HCT116 (cell line): ENCODE measurements around the gene CLEC4G. TPM values are rescaled to one million over a fixed set of nuclear protein-coding genes. Genes with fewer than 3 reads are reported as not detected.

Source experiments
- ATAC-seq: fragments of 200-7000 bp; cut with Tn5 transposase; 2 replicates; pipeline ENCODE4 v1.9.1; 2020; ENCODE audit warnings: mild to moderate bottlenecking, moderate library complexity
- BruUV-seq: library from RNA; stranded (reverse); fragments of 400-500 nt; replicated peaks from 2 replicates; lab custom pipeline; 2021; lab: Mats Ljungman, UMichigan
- CTCF ChIA-PET: fragments of 300-600 bp; sonication (Branson Sonifier 250); formaldehyde crosslinking; loops from one replicate; lab custom pipeline; 2021; ENCODE audit warnings: antibody characterized with exemption; lab: Charles Lee
- POLR2A ChIA-PET: fragments of 300-600, 350-600 bp; sonication (Branson Sonifier 250); formaldehyde crosslinking; loops from one replicate; lab custom pipeline; 2021; ENCODE audit warnings: antibody characterized with exemption; lab: Charles Lee
- RAD21 ChIA-PET, 2 experiments: fragments of 300-600 bp; sonication (Branson Sonifier 250); formaldehyde crosslinking; loops; one replicate each; lab custom pipeline; 2023; ENCODE audit warnings: low total read pairs in 2 of 2; ENCODE audit not compliant: uncharacterized antibody in 2 of 2, unreplicated experiment in 2 of 2, low non-redundant PET in 1 of 2; lab: Charles Lee
- DNase-seq: peaks from one replicate; pipeline ENCODE4 v3.0.0-alpha.2; 2010; ENCODE audit warnings: low read depth, low spot score
- H2AFZ ChIP-seq: fragments of 200-600 bp; shearing (Covaris generic), sonication (generic); 2 replicates; pipeline ENCODE4 v1.6.1; 2017; ENCODE audit warnings: low read depth, mixed run types, mixed read lengths, antibody characterized with exemption, low read length; ENCODE audit not compliant: poor library complexity, severe bottlenecking
- H3K27ac ChIP-seq: 2 replicates; pipeline ENCODE4 v1.5.1; 2012; ENCODE audit warnings: low read depth, low read length
- H3K27me3 ChIP-seq: fragments of 200-600 bp; sonication (generic); 2 replicates; pipeline ENCODE4 v1.6.1; 2016; ENCODE audit warnings: mixed run types, low read length, mixed read lengths; ENCODE audit not compliant: insufficient read depth
- H3K36me3 ChIP-seq, 2 experiments: fragments of 200-500 bp in 1 of 2; fragments of 200-600 bp in 1 of 2; sonication (Bioruptor generic) in 1 of 2; sonication (generic) in 1 of 2; 2 replicates each; pipeline versions ENCODE4 v1.5.1 to v1.6.1; 2014 to 2016; ENCODE audit warnings: low read length in 2 of 2, inconsistent platforms in 1 of 2, mixed read lengths in 1 of 2, mixed run types in 1 of 2; ENCODE audit not compliant: insufficient read depth in 2 of 2, control insufficient read depth in 1 of 2
- H3K4me1 ChIP-seq, 2 experiments: fragments of 200-600 bp in 1 of 2; sonication (generic) in 1 of 2; 2 replicates each; pipeline versions ENCODE4 v1.5.1 to v1.6.1; 2012 to 2017; ENCODE audit warnings: low read length in 2 of 2, inconsistent platforms in 1 of 2, mild to moderate bottlenecking in 1 of 2, mixed read lengths in 1 of 2, mixed run types in 1 of 2, moderate library complexity in 1 of 2; ENCODE audit not compliant: insufficient read depth in 2 of 2, control insufficient read depth in 1 of 2
- H3K4me2 ChIP-seq: fragments of 200-600 bp; sonication (generic); 2 replicates; pipeline ENCODE4 v1.6.1; 2017; ENCODE audit warnings: mixed run types, low read length, mixed read lengths
- H3K4me3 ChIP-seq, 2 experiments: fragments of 200-600 bp in 1 of 2; sonication (generic) in 1 of 2; replicated peaks in 1 of 2; 2 replicates each; pipeline ENCODE4 v1.5.1; 2011 to 2016; ENCODE audit warnings: low read length in 2 of 2, control low read depth in 1 of 2, low read depth in 1 of 2, mild to moderate bottlenecking in 1 of 2, mixed read lengths in 1 of 2, mixed run types in 1 of 2
- H3K79me2 ChIP-seq: fragments of 200-600 bp; sonication (generic); 2 replicates; pipeline ENCODE4 v1.6.1; 2017; ENCODE audit warnings: mild to moderate bottlenecking, mixed run types, low read length, moderate library complexity, mixed read lengths; ENCODE audit not compliant: insufficient read depth
- H3K9ac ChIP-seq: fragments of 200-600 bp; sonication (generic); 2 replicates; pipeline ENCODE4 v1.6.1; 2016; ENCODE audit warnings: low read length, mixed read lengths
- H3K9me2 ChIP-seq: fragments of 200-600 bp; sonication (generic), shearing (Covaris generic); 2 replicates; pipeline ENCODE4 v1.6.1; 2017; ENCODE audit warnings: mixed run types, mild to moderate bottlenecking, moderate library complexity; ENCODE audit not compliant: insufficient read depth
- H3K9me3 ChIP-seq, 2 experiments: fragments of 200-500 bp in 1 of 2; fragments of 200-600 bp in 1 of 2; sonication (Bioruptor generic) in 1 of 2; sonication (generic) in 1 of 2; 2 replicates each; pipeline ENCODE4 v1.6.1; 2014 to 2017; ENCODE audit warnings: low read length in 2 of 2, mixed read lengths in 2 of 2, inconsistent platforms in 1 of 2, low read depth in 1 of 2, mild to moderate bottlenecking in 1 of 2, mixed run types in 1 of 2, moderate library complexity in 1 of 2; ENCODE audit not compliant: control insufficient read depth in 1 of 2, insufficient read depth in 1 of 2
- H4K20me1 ChIP-seq: fragments of 200-600 bp; sonication (generic), shearing (Covaris generic); 2 replicates; pipeline ENCODE4 v1.6.1; 2017; ENCODE audit warnings: mixed run types, mild to moderate bottlenecking, moderate library complexity; ENCODE audit not compliant: insufficient read depth
- ATF3 ChIP-seq: IDR thresholded peaks from 2 replicates; pipeline ENCODE4 v1.6.1; 2012
- CBX3 ChIP-seq: IDR thresholded peaks from 2 replicates; pipeline ENCODE4 v1.6.1; 2012; ENCODE audit warnings: low read depth
- EGR1 ChIP-seq: IDR thresholded peaks from 2 replicates; pipeline ENCODE4 v1.6.1; 2012; ENCODE audit warnings: low read depth
- EZH2phosphoT487 ChIP-seq: fragments of 200-600 bp; IDR thresholded peaks from 2 replicates; pipeline ENCODE4 v1.6.1; 2018; ENCODE audit warnings: antibody characterized with exemption, borderline replicate concordance
- JUND ChIP-seq: IDR thresholded peaks from 2 replicates; pipeline ENCODE4 v1.6.1; 2012
- POLR2A ChIP-seq: IDR thresholded peaks from 2 replicates; pipeline ENCODE4 v1.7.0; 2011; ENCODE audit warnings: borderline replicate concordance; ENCODE audit not compliant: insufficient read depth, insufficient read length; ENCODE audit errors: extremely low read depth
- POLR2AphosphoS5 ChIP-seq: IDR thresholded peaks from 2 replicates; pipeline ENCODE4 v1.6.1; 2011; ENCODE audit warnings: mild to moderate bottlenecking, low read depth, low read length, moderate library complexity
- SIN3A ChIP-seq: IDR thresholded peaks from 2 replicates; pipeline ENCODE4 v1.6.1; 2012; ENCODE audit warnings: low read depth
- SRF ChIP-seq: IDR thresholded peaks from 2 replicates; pipeline ENCODE4 v1.6.1; 2012; ENCODE audit warnings: low read depth
- TCF7L2 ChIP-seq: IDR thresholded peaks from 2 replicates; pipeline ENCODE4 v1.7.0; 2011; ENCODE audit warnings: borderline replicate concordance, inconsistent platforms; ENCODE audit not compliant: insufficient read depth, insufficient read length; ENCODE audit errors: extremely low read depth
- ZBTB33 ChIP-seq: IDR thresholded peaks from 2 replicates; pipeline ENCODE4 v1.6.1; 2011; ENCODE audit warnings: mild to moderate bottlenecking, low read length, moderate library complexity; ENCODE audit not compliant: insufficient replicate concordance; ENCODE audit errors: extremely low read depth
- ZFX ChIP-seq: fragments of 450-650 bp; IDR thresholded peaks from 2 replicates; pipeline ENCODE4 v1.6.1; 2017
- ZNF274 ChIP-seq: fragments of 200-500 bp; sonication (Bioruptor generic); IDR thresholded peaks from 2 replicates; pipeline ENCODE4 v1.6.1; 2014; ENCODE audit warnings: mild to moderate bottlenecking, low read depth, low read length, inconsistent platforms
- intact Hi-C: fragments of 100-400 bp; cut with micrococcal nuclease; formaldehyde crosslinking; loops from 2 replicates; pipeline ENCODE4 v1.10.0; 2022
- total RNA-seq: library from RNA; stranded (reverse); gene quantifications from one replicate; pipeline ENCODE4 v1.2.1, GENCODE V29; 2021; ENCODE audit not compliant: unreplicated experiment
- TF ChIP-seq, protein P1 (sequence below): IDR thresholded peaks from 2 replicates; pipeline ENCODE4 v1.6.1; 2012
- TF ChIP-seq, protein P2 (sequence below), 3 experiments: fragments of 200-600 bp in 1 of 3; sonication (generic) in 1 of 3; IDR thresholded peaks in 2 of 3; conservative IDR thresholded peaks in 1 of 3; 2 replicates each; pipeline ENCODE4 v1.5.1; 2012 to 2017; ENCODE audit warnings: low read depth in 2 of 3, low read length in 2 of 3, antibody characterized with exemption in 1 of 3, borderline replicate concordance in 1 of 3, control low read depth in 1 of 3, mild to moderate bottlenecking in 1 of 3, mixed read lengths in 1 of 3, mixed run types in 1 of 3, moderate library complexity in 1 of 3; ENCODE audit not compliant: insufficient read depth in 1 of 3

The CLEC4G gene
- total RNA-seq, 1 experiment from 2014 or later, result not detected

DNA sequence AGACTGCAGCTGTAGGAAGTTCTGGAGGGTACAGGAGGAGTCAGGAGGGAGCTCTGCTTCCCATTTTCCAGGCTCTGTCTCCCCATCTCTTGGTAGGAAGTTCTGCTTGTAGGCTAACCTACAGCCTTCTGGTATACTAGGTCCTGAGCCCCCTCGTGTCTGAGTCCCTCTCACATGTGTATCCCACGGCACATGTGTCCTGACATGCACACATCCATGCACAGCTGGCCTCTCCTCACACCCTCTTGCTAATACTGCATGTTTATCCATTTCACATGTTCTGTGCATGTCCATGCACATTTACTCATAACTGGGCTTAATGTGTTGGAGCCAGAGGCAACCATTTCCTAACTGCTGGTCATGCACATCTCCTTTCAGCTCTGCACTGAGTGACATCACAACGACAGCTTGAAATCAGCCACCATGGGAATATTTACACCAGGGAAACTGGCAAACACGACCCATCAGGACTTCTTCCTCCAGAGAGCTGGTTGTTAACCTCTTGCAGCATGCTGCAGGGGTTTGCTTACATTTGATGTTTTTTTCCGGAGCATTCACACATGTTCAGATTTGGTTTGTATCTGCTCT, 12.4 kb upstream of the CLEC4G start:
- ATAC-seq (no peak), DNase-seq (no peak)
- Histone ChIP-seq H3K9me2 (no peaks in the 10 kb centered on the region), H3K27me3 (peaks cover 17% of the 10 kb centered on the region), H3K36me3 (no peaks in the 10 kb centered on the region), H3K79me2 (no peaks in the 10 kb centered on the region), H3K27ac (no peak overlapping the region), H3K4me3 (no peak overlapping the region)
- ChIA-PET POLR2A (no interaction called here), CTCF (no interaction called here)
- TF ChIP-seq SRF (no peak), TCF7L2 (no peak), ZNF274 (no peak), EGR1 (no peak), JUND (no peak), POLR2AphosphoS5 (no peak), CBX3 (no peak), POLR2A (no peak), ZBTB33 (no peak), ATF3 (no peak), ZFX (no peak), SIN3A (no peak), EZH2phosphoT487 (no peak)
- TF ChIP-seq, protein P1, sequence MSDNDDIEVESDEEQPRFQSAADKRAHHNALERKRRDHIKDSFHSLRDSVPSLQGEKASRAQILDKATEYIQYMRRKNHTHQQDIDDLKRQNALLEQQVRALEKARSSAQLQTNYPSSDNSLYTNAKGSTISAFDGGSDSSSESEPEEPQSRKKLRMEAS, result no peak
- TF ChIP-seq, protein P2, sequence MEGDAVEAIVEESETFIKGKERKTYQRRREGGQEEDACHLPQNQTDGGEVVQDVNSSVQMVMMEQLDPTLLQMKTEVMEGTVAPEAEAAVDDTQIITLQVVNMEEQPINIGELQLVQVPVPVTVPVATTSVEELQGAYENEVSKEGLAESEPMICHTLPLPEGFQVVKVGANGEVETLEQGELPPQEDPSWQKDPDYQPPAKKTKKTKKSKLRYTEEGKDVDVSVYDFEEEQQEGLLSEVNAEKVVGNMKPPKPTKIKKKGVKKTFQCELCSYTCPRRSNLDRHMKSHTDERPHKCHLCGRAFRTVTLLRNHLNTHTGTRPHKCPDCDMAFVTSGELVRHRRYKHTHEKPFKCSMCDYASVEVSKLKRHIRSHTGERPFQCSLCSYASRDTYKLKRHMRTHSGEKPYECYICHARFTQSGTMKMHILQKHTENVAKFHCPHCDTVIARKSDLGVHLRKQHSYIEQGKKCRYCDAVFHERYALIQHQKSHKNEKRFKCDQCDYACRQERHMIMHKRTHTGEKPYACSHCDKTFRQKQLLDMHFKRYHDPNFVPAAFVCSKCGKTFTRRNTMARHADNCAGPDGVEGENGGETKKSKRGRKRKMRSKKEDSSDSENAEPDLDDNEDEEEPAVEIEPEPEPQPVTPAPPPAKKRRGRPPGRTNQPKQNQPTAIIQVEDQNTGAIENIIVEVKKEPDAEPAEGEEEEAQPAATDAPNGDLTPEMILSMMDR (IDR thresholded peaks at IDR 0.05 in 2 of 3, conservative IDR thresholded peaks at IDR 0.05 in 1 of 3; ENCODE audit: borderline replicate concordance in 1 of 3, insufficient read depth in 1 of 3, low read depth in 2 of 3, low read length in 2 of 3), result no peak
- TF ChIP-seq, all 23 proteins: peak for 0
- Histone ChIP-seq H2AFZ (no peak overlapping the region), H3K4me1 (no peaks in the 10 kb centered on the region), H3K9ac (no peak overlapping the region), H4K20me1 (no peaks in the 10 kb centered on the region), H3K9me3 (no peaks in the 10 kb centered on the region), H3K4me2 (no peak overlapping the region)
- intact Hi-C loops, result no loop called here
- no TSS peak for BruUV-seq
- RAD21 ChIA-PET, result interaction anchor here in 1 of 2 experiments (0.6 kb wide), 1 partner anchor 800 kb away, joined by 3 read pairs; no protein-coding TSS in a partner anchor
